AG04449 (cell line): ENCODE results near the gene MED10.

Experiments used
- CTCF ChIA-PET: fragments of 350-600 bp; formaldehyde crosslinking; extraction: SDS; loops from one replicate; lab custom pipeline; 2021; ENCODE audit warnings: antibody characterized with exemption; lab: Yijun Ruan, JAX
- POLR2A ChIA-PET: fragments of 400-600, 350-600 bp; formaldehyde crosslinking; extraction: SDS; loops from one replicate; lab custom pipeline; 2020; ENCODE audit warnings: antibody characterized with exemption, inconsistent platforms; lab: Yijun Ruan, JAX
- DNase-seq: peaks from one replicate; pipeline ENCODE4 v3.0.0-alpha.2; 2010; ENCODE audit warnings: low read depth, low spot score
- H3K4me3 ChIP-seq: 2 replicates; pipeline ENCODE4 v1.5.1; 2011; ENCODE audit warnings: low read depth, mild to moderate bottlenecking, control low read depth, low read length
- TF ChIP-seq, protein P1 (sequence below): IDR thresholded peaks from one replicate; pipeline ENCODE4 v1.5.1; 2011; ENCODE audit warnings: mild to moderate bottlenecking, moderate library complexity, low read length, control low read depth, inconsistent platforms; ENCODE audit not compliant: insufficient read depth; ENCODE audit errors: missing control alignments

MED10 gene

DNA sequence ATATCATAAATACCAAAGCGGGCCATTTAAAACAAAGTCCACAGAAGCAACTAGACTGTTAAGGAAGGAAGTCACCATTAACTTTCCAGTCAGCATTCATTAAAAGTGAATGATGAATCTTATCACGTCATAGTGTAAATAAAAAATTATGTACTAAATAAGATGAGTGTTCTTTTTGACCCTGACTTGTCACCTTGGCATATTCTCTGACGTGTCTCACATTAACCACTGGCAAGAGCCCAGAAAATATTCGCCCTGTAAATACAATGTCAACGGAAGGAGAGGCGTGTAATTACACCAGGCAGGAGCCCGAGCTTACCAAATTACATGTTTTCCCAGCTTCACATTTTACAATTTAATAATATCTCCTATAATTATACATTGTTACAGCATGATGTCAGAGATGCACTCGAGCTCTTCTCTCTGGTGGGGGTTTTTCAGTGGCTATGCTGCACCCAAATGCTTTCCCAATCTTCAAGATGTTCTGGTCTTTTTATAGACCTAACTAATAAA, 41.0 kb upstream of the MED10 start:
- POLR2A ChIA-PET = no interaction called here
- CTCF ChIA-PET = interaction anchor here (0.8 kb wide), 1 partner anchor 30 kb away, joined by 3 read pairs; the partner anchor contains the start of gene UBE2QL1

DNA sequence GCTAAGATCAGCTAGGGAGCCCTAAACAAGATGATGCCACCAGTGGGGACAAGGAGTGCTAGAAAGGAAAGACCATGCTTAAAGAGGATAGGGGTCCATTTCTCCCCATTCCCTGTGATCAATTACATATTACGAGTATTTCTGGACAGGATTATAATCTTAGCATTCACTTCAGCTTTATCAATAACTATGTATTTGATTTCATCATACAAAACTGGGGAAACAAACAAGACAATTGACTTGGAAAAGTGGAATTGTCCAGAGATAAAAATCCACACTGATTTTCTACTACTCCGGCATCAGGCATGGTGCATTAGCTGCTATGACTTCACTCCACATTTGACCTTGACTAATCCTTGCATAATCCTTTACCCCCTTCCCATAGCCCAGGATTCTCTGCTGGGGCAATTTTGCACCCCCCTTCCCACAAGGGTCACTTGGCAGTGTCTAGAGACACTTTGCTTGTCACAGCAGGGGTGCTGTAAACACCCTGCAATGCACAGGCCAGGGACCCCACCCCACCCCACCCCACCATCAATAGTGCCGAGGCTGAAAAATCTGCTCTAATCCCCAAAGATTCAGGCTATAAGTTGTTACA, 40.4 kb upstream of the MED10 start:
- CTCF ChIA-PET = interaction anchor here (0.8 kb wide), 1 partner anchor 30 kb away, joined by 3 read pairs; the partner anchor contains the start of gene UBE2QL1
- TF ChIP-seq, protein P1, sequence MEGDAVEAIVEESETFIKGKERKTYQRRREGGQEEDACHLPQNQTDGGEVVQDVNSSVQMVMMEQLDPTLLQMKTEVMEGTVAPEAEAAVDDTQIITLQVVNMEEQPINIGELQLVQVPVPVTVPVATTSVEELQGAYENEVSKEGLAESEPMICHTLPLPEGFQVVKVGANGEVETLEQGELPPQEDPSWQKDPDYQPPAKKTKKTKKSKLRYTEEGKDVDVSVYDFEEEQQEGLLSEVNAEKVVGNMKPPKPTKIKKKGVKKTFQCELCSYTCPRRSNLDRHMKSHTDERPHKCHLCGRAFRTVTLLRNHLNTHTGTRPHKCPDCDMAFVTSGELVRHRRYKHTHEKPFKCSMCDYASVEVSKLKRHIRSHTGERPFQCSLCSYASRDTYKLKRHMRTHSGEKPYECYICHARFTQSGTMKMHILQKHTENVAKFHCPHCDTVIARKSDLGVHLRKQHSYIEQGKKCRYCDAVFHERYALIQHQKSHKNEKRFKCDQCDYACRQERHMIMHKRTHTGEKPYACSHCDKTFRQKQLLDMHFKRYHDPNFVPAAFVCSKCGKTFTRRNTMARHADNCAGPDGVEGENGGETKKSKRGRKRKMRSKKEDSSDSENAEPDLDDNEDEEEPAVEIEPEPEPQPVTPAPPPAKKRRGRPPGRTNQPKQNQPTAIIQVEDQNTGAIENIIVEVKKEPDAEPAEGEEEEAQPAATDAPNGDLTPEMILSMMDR = no peak
- POLR2A ChIA-PET = no interaction called here
- DNase-seq = no peak
- no peak overlapping the region for H3K4me3 ChIP-seq

More for the DNA sequence above, 41.0 kb upstream of the MED10 start:
- H3K4me3 ChIP-seq = no peak overlapping the region
- TF ChIP-seq, protein P1 = no peak
- no peak for DNase-seq

DNA sequence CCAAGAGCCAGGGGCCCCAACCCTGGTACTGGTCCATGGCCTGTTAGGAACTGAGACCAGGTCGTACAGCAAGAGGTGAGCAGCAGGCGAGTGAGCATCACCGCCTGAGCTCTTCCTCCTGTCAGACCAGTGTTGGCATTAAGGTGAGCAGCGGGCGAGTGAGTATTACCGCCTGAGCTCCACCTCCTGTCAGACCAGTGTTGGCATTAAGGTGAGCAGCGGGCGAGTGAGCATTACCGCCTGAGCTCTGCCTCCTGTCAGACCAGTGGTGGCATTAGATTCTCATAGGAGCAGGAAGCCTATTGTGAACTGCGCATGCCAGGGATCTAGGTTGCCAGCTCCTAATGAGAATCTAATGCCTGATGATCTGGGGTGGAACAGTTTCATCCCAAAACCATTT, 39.3 kb upstream of the MED10 start:
- ChIA-PET POLR2A (no interaction called here), CTCF (no interaction called here)
- H3K4me3 ChIP-seq = no peak overlapping the region
- TF ChIP-seq, protein P1 = no peak
- DNase-seq = no peak

DNA sequence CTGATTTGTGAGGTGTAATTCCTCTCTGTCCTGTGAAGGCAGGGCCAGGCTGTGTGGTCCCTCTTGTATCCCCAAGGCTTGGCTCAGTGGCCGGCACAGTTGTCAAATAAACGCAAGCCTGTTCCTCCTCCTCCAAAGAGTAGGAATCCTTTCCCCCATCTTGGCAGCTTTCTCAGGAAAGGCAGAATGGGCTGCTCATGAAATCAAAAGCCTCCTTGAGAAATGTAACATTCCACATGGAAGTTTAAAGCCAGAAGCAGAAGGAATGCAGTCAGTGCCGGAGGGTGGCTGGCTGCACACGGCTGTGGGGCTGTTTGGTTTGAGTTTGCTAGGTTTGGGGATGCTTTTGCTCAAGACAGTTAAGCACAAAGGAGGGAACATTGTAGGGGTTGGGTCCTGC, 34.5 kb upstream of the MED10 start:
- POLR2A ChIA-PET = no interaction called here
- TF ChIP-seq, protein P1 = no peak
- H3K4me3 ChIP-seq = no peak overlapping the region
- no peak for DNase-seq
- CTCF ChIA-PET = no interaction called here

GRCh38 chr5:6411141-6411540, 32.8 kb upstream of the MED10 start:
- TF ChIP-seq, protein P1 = no peak
- ChIA-PET CTCF (no interaction called here), POLR2A (no interaction called here)
- H3K4me3 ChIP-seq = no peak overlapping the region
- no peak for DNase-seq

- CTCF ChIA-PET = no interaction called here
- TF ChIP-seq, protein P1 = no peak
- H3K4me3 ChIP-seq = no peak overlapping the region
- POLR2A ChIA-PET = no interaction called here
- no peak for DNase-seq
These were observed 32.1 kb upstream of the MED10 start for GRCh38 chr5:6410421-6410820.
